SK-MEL-5 (cell line): Measurements from ENCODE around the gene PDCD1LG2. TPM values are rescaled to one million over a fixed set of nuclear protein-coding genes. Genes with fewer than 3 reads are reported as not detected.

Experiments
- DNase-seq: peaks from one replicate; pipeline ENCODE4 v3.0.0-alpha.2; 2016; ENCODE audit warnings: low read depth, low spot score
- in situ Hi-C: cut with HindIII; loops from 2 replicates; pipeline ENCODE4 v1.10.0; 2016; ENCODE audit warnings: low sequenced_read_pairs, high pct_unique_total_duplicates, low pct_unique_long_range_greater_than_20kb
- total RNA-seq: library from RNA; depleted of rRNA; stranded (reverse); fragments of >200 nt; shearing (Covaris generic); gene quantifications from 2 replicates; pipeline ENCODE4 v1.2.3, GENCODE V29; 2014

PDCD1LG2 gene
- total RNA-seq, 1 experiment from 2014 or later: not detected

DNA sequence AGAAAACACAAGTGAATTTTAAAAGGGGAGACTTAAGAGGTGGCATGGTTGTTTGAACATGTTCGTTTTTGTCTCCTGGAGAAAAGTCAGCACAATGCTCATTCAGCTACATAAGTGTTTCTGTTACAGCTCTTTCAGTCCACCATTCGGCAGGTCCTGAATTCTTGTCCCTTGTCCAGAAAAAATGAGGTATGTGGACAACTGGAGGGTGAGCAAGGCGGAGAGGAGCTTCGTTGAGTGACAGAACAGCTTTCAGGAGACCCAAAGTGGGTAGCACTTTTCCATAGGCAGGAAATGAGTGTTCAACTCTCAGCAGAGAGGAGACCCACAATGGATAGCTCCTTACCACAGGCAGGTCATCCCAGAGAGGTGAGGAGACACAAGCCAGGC is 4.9 kb downstream of the PDCD1LG2 start:
- no peak for DNase-seq
- in situ Hi-C loops: no loop called here

DNA sequence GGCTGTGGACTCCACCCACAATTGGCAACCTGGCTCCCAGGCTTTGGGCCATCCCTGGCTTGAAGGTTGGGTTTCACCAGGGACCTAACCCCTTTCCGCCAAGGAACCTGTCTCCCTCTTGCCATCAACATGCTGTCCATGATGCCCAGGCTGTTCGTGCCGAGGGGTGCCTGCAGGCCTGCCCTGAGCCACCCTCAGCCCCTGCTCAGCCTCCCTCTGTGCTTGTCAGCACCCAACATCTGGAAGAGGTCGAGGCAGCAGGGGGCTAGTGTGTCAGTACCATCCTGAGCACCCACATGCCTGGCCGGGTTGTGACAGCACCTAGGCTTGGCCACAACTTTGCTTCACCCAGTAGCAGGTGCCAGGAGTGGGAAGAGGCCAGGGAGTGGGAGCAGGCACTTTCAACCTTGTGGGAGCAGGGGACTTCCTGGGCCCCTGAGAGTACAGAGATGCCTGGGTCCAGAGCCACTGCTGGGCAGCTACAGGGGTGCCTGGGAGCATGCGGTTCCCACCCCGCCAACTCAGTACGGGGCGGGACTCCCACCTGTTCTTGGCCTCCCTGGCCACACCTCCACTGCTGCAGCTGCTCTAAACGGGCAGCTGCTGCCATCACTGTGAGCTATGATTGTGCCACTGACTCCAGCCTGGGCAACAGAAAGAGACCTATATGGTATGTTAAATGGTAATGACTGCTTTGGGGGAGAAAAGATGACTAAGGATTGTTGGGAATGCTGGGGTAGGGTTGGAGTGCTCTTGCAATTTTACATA is 6.3 kb downstream of the PDCD1LG2 start:
- no peak for DNase-seq
- in situ Hi-C loops: no loop called here

DNA sequence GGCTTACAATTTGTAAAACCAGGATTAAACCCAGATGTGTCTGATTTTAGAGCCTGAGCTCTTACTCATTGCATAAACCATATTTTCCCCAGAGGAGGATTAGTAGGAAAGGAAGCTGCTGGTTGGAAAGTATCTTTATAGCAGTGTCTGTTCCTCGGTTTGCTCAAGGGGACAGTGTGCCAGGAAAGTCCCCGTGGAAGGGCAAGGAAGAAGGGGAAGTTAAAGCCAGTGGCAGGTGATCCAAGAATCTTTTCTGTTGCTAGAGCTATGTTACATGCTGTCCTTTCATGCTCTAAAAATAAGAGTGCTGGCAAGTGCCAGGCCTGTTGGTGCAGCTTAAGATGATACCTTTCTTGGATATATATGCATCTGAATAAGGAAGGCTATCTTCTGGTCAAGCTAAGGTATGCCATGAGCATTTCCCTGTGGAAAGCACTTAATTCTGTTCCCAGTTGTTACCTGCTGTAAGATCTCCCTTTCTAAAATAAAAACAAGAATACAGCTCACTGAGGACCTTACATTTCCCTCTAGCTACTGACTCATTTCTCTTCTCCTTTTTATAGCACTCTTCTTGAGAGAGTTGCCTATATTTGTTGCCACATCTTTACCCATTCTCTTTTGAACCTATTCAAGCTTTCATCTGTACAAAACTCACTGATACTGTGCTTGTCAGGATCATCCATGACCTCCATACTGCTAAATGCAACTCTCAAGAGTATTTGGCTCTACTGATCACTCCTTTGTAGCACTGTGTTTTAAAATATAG is 8.0 kb downstream of the PDCD1LG2 start:
- no peak for DNase-seq
- in situ Hi-C loops: no loop called here

DNA sequence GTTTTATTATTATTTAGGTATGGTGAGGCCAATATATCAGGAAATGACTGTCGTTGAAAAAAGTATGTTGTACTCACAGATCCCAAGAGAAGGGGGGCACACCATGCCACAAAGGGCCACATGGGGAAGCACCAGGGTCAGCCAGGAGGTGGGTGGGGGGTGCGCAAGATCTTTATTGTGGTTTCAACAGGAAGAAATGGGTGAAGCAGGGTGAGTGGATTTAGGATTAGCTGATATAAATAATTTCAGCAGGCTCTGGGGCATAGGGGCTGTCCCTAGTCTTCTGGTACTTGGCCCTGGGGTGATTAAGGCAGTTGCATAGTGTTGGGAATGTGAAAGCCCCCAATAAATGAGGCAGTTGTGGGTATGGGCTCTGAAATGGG is 8.6 kb downstream of the PDCD1LG2 start:
- no peak for DNase-seq
- in situ Hi-C loops: no loop called here

DNA sequence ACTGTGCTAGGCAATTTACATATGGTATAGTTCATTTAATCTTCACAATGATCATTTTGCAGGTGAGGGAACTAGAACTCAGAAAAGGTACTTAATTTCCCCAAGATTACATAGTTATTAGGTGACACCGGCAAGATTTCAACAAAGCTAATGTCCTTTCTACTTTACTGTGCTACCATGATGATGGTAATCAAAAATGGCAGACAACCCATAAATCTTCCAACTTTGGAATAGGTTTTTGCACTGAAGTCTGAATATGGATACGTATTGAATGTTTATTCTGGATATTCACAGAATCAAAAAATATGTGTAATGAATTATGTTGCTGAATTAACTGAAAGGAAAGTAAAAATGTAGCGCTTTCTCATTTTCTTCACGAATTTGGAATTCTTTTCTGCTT is 13.8 kb downstream of the PDCD1LG2 start:
- in situ Hi-C loops: no loop called here
- no peak for DNase-seq

DNA sequence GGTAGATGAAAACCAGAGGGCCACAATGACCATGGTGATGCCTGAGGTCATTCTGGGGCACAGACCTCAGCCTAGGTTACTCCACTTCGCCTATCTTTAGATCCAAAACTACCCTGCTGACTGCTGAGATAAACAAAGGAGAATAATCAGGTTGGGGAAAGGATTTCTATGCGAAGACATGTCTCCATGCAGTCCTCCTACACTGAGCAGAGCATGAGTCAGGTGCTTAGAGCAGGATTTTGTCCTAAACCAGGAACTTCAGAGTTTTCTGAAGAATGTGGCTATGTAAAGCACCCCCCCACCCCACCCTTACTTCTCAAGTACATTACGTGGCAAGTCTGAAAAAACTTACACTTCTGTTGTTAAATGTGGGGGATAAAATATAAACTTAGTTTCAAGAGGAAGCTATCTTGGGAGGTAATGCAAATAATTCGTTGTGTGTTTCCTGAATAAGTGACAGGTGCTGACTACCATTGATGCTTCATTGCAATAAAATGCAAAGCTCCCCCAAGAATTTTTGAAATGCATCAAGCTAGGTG is 19.4 kb downstream of the PDCD1LG2 start:
- in situ Hi-C loops: no loop called here
- DNase-seq: no peak

DNA sequence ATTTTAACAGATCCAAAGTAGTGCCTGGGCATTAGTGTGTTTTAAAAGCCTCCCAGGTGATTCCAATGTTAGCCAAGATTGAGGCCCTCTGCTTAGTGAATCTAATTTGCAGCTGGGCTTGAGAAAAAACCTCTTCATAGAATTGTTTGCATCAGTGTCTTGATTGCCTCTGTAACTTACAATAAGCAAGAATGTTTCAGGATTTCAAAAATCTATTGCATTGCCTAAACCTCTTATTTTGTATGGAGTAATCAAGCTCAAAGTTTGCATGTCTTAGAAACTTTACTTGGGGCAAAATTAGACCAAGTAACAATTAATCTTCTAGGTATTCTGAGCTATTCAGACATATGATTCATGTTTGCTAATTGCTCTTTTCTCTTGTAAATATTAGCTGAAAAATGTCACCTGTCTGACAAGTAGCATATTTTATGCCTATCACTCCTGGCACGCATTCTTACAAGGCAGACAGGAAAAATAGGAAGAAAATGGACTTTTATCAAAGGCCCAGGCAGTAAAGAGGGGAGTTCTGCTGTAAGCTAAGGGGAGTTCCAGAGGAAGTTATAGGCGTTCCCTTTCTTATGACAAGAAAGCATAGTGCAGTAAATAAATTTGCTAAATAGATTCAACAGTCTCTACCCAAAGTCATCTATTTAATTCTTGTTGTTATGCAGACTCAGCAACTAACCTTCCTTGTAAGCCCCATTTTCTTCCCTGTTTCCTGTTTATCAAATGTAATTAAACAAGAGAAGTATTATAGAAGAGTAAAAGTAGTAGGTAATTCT is 21.0 kb downstream of the PDCD1LG2 start:
- DNase-seq: no peak
- in situ Hi-C loops: no loop called here

DNA sequence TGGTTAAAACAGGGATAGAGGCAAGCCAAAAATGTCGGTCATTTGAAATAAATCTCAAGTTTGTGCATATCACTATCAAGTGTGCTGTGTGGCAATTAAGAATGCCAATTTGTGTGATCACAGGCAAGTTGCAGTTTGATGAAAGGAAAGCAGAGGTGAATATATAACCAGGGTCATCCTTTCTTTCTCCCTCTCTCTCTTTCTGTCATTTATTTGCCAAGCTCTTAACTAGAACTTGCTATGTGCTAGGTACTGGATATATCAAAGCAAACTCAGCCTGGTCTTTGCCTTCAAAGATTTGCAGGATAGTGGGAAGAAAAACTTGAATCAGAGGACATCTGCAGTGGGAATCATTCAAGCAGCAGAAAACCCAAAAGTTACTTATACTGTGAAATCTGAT is 22.0 kb downstream of the PDCD1LG2 start:
- no peak for DNase-seq
- in situ Hi-C loops: no loop called here

DNA sequence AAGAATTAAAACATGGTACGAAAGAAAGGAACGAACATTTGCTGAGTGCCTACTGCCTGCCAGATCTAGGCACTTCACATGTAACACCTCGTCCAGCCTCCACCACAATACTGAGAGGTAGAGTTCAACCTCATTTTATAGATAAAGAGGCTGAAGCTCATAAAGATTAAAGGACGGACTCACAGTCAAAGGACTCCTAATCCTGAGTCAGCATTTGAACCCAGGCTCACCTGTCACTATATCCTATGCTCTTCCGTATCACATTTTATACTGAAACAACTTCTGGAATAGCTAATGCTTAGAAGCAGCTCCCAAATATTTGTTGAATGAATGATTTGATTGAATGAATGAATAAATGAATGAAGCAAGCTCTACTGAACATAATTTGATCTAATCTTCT is 22.5 kb downstream of the PDCD1LG2 start:
- in situ Hi-C loops: no loop called here
- no peak for DNase-seq

DNA sequence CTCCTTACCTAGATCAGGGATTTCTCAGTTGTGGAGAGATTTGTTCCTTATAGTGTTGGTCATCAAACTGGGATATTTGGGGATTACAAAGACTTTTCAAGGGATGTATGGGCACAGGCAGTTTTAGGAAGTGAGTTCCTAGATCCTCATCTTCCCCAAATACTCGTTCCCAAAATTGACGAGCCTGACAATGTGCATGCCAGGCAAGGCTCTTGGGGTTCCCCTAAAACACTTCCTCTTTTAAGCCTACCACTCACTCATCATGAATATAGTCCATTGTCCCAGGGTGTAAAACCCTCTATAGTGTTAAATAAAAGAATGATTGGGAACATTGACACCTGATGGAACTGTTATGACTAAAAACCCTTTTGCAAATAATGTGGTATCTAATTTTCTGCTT is 26.4 kb downstream of the PDCD1LG2 start:
- in situ Hi-C loops: no loop called here
- no peak for DNase-seq

DNA sequence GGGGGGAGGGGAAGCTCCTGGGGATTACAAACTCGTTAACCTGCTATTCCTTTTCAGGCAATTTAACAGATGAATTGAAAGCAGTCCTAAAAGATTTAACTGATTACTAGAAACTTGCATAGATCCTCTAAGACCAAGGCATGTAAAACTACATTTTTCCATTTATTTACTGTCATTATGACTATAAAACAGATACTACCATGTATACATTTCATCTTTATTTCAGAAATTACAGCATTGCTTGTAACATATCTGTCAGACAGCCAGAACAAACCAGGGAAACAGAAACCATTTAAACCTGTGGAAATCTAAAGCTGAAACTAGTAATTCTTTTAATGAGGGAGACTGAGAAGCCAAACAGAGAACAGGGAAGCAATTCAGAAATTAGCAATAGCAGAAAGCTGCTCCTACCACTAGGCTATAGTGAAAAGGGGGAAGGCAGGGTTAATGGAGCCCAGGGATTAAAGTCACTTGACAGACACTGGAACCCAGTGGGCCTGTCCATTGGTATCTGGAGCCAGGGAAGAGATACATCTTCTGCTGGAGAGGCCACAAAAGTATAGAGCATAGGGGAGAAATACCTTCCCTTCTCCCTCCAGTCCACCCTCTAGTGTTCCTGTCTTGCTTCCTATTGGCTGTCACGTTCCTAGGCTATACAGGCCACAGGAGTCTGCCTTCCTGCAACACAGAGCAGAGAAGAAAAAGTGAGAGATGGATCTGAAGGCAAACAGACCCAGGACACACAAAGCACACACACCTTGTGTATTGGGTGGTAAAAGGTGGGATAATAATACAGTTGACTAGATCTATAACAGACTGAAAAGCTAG is 33.8 kb downstream of the PDCD1LG2 start:
- no peak for DNase-seq
- in situ Hi-C loops: no loop called here

DNA sequence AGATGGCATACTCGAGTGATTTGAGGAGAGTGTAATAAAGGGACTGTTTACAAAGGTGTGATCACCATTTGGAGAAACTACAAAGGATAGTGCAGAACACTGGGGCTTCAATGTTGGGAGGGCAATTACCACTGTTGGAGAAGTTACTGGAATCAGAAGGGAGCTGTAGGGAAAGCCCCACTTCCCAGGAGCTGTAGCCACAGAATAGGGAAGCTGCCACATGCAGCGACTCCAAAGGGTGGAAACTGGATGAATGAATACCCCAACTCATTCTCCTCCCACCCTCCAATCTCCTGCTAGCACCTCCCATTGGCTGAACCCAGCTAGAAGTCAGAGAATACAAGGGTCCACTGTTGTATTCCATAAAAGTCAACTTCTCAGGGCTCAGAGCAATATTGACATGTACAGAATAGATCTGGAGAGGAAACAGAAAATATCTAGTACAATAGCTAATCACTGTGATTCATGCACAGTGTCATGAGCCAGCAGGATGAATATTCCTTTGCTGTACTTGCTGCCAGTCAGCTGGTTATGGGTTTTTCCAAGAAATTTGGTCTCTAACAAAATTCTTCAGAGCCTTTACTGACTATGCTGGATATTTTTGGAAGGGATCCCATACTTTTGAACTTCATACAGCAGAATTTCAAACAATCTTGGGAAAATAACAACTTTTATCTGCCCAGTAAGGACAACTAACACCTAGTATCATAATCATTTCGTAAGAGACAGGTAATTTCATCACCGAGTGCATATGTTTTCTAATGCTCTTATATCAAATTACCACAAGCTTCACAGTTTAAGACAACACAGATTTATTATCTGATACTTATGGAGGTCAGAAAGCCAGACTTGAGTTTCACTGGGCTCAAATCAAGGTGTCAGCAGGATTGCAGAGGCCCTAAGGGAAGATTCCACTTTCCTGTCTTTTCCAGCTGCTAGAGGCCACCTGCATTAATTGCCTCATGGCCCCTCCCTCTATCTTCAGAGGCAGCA is 39.6 kb downstream of the PDCD1LG2 start:
- DNase-seq: no peak
- in situ Hi-C loops: no loop called here

DNA sequence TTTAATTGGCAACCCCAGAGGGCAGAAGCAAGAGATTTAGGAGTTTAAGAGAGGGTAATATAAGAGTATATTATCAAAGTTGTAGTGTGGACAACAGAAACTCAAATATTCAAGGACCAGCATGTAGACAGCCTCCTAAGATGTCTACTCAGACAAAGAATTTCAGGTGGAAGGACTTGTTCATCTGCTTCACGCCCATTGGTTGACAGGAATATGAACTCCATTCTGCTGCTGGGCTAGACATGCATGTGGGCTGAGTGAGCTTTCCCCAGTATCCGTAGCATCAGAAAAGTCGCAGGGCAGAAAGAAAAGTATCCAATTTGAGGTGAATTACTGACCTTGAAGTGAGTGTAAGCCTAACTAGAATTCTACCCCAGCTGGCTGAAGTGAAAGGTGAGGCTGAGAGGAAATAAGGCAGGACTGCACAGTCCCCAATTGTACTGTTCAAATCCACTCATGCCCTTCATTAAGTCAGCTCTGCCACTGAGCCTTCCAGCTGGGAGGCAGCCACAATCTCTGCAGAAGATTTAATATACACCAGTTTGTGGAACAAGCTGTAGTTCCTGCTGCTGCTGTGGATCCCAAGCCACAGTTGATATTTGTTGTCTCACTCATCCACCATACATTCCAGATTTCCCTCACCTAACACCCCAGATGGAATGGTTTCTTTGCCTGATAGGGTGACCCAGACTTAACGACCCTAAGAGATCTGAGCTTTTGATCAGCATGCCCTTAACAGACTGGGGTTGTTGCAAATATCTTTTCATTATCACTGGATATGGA is 41.2 kb downstream of the PDCD1LG2 start:
- no peak for DNase-seq
- in situ Hi-C loops: no loop called here

DNA sequence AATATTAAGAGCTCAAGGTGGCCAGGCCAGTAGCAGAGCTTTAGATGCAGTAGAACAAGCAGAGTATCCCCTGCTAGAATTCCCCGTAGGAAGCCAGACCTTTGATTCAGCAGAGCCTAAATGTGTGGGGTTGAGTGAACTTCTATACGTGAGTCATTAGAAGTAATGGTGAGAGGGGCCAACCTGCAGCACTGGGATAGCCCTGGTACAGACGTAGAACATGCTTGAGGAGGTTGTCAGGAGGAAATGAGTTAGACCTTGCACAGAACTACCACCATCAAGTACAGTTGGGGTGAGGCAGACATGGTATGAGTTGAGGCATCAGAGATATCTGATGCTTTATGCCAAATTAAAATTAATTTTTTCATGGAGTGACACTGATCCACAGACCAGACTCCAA is 42.0 kb downstream of the PDCD1LG2 start:
- in situ Hi-C loops: no loop called here
- DNase-seq: no peak

DNA sequence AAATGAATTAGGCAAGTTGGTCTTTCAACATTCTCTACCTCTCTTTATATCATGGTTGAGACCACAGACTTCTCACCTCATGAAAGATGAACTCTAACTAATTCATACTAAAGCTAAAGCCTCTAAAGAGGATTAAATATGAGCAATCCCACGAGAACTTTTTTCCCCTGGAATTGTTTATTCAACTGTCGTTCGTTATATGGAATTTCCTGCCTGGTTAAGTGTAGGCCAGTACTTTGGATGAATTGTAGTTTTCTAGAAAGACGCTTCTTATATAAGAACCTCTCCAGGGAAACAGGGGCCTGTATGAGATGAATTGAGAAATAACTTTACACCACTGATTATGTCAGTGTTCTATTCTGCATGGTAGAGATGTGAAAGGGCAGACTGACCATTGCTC is 42.9 kb downstream of the PDCD1LG2 start:
- in situ Hi-C loops: no loop called here
- DNase-seq: no peak

DNA sequence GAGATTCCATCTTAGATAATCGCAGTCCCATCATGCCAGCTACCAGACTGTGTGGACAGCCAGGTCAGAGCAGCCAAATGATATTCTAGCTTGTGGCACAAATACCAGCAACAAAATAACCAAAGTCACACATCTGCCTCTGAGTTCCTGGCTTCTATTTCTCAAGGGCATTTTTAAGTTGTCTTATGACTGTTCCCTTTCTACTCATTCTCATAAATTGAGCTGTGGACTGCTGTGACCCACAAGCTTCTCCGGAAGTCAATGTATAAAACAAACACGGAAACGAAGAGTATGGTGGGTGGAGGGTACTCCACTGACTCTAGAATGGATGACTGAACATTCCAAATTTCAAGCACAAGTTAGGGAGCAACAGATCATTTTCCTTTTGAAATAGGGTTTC is 43.9 kb downstream of the PDCD1LG2 start:
- DNase-seq: peak; percentile 9
- in situ Hi-C loops: no loop called here
